HG03135 (cell line): ENCODE data around the gene PSAP.
A peak's percentile ranks its signal among the peaks of the same experiment; 100 is the strongest.

Experiments used
- ATAC-seq: cut with Tn5 transposase; IDR thresholded peaks from one replicate; pipeline ENCODE4 v1.9.1; 2021; ENCODE audit warnings: mild to moderate bottlenecking, moderate library complexity; ENCODE audit not compliant: unreplicated experiment

The PSAP gene

GRCh38 chr10:71789871-71790270 lies 61.2 kb downstream of the PSAP start:
- ATAC-seq: no peak

DNA sequence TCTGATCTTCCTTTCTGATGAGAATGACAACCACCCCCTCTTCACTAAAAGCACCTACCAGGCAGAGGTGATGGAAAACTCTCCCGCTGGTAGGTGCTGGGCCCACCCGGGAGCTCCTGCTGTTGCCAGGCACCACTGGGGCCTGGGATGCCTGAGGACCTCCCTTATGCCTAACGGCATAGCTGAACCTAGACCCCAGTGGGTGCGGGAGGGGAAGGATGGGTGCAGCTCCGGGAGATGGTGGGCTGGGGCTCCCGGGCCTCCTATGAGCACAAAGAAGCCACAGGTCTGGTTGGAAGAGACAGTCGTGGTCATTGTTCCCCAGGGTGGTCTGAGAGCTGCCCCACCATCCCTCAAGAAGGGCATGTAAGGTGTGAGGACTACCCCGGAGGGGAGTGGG lies 62.1 kb downstream of the PSAP start:
- no peak for ATAC-seq

GRCh38 chr10:71784679-71785272 lies 66.3 kb downstream of the PSAP start:
- ATAC-seq: no peak

DNA sequence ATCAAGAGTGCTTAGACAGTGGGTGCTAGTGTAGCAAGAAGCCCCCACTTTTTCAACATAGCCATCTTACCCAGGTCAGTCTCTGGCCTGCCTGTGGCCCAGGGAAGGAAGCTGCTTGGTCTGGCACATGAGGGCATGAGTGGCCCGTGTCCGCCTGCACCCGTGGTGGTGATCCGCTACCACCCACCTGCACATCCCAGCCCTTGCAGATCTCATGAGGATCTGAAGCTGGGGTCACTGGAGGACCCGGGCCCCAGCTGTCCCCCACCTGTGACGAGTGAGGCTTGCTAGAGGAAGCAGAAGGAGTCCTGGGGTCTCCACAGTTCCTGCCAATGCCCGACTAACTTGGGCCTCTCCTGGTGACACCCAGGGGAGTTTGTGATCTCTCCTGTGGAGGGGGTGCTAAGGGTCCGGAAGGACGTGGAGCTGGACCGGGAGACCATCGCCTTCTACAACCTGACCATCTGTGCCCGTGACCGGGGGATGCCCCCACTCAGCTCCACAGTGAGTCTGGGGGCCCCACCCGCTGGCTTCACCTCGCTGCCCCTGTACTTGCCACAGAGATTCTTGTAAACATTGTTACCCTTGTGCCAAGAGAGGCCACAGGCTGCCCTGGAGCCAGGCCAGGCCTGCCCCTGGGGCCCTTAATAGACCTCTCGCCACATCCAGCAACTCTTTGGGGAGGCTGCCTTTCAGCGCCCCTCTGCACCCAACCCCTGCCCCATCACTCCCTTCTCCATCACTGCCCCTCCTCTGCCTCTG lies 67.0 kb downstream of the PSAP start:
- ATAC-seq: no peak

DNA sequence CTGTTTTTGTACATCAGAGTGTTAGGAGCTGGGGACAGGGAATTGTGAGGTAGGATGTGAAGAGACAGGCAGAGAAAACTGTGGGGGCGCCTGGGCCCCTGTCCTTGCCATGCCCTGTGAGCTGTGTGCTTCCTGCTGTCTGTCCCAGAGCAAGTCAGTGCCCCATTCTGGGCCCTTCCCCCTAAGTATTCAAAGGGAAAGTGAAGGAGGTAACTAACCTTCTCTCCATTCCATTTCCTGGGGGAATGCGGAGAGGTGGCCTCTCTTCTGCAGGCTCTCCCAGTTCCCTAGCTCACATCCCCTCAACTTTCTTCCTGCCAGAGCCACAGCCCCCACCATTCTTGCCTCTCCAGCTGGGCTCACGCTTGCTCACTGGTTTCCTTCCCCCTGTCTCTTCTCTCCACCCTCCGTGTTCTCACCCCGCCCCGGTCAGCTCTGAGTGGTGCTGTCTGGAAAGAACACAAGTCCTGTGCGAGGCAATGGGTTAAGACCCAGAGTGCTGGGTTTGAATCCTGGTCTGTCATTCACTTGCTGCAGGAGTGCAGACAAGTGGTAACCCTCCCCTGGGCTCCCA lies 68.0 kb downstream of the PSAP start:
- ATAC-seq: no peak

GRCh38 chr10:71782221-71782916 lies 68.7 kb downstream of the PSAP start:
- ATAC-seq: no peak

GRCh38 chr10:71780719-71781118 lies 70.3 kb downstream of the PSAP start:
- no peak for ATAC-seq

- no peak for ATAC-seq
Observed at GRCh38 chr10:71780156-71780555, 70.9 kb downstream of the PSAP start.

- ATAC-seq: no peak
Observed at GRCh38 chr10:71779641-71780040, 71.4 kb downstream of the PSAP start.

DNA sequence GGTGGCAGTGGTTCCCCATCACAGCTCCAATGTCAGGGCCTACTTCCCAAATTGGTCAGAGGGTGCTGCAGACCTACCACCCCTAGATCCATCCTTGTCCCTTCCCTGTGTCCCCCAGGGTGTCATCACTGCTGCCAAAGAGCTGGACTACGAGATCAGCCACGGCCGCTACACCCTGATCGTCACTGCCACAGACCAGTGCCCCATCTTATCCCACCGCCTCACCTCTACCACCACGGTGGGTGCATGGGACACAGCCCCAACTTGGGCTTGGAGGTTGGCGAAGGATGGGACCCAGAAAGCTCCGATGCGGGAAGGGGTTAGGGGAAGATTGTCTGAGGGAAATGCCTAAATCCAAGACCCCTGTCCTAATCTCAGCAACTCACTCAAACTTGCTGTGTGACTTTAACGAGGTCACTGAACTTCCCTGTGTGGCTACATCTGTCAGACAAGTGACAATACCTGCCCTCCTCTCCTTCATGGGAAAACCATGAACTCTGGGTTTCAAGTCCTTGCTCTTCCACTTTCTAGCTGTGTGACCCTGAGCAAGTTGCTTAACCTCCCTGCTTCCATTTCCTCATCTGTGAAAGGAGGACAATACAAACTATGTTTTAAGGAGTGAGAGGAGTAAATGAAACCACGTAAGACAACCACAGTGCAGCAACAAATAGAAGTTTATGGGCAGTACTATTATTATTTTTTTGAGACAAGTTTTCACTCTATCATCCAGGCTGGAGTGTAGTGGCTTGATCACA lies 72.8 kb downstream of the PSAP start:
- ATAC-seq: no peak

DNA sequence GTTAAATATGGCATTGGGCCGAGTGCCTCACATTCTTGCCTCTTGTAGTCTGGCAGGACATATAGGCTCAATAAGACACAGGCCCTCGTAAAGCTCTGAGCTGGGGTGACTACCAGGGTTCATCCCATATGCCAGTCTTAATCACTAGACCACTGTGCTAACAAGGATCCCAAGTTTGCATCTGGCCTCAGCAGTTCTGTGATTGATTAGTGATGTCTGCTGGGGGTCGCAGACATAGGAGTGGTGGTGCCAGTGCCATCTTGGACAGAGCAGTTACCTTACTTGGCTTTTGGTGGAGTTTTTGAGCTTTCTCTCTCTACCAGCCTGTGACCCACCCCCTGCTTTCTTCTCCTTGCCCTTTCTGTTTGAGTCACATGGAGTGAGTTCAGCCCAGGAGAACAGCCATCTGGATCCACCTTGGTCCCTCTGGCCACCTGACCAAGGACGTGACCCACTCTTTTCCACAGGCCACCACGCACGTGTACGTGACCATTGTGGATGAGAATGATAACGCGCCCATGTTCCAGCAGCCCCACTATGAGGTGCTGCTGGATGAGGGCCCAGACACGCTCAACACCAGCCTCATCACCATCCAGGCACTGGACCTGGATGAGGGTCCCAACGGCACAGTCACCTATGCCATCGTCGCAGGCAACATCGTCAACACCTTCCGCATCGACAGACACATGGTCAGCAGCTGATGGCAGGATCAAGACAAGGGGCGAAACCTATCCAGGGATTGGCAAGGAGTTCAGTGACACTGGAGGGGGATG lies 73.7 kb downstream of the PSAP start:
- no peak for ATAC-seq

- no peak for ATAC-seq
Observed at GRCh38 chr10:71776481-71776925, 74.5 kb downstream of the PSAP start.

DNA sequence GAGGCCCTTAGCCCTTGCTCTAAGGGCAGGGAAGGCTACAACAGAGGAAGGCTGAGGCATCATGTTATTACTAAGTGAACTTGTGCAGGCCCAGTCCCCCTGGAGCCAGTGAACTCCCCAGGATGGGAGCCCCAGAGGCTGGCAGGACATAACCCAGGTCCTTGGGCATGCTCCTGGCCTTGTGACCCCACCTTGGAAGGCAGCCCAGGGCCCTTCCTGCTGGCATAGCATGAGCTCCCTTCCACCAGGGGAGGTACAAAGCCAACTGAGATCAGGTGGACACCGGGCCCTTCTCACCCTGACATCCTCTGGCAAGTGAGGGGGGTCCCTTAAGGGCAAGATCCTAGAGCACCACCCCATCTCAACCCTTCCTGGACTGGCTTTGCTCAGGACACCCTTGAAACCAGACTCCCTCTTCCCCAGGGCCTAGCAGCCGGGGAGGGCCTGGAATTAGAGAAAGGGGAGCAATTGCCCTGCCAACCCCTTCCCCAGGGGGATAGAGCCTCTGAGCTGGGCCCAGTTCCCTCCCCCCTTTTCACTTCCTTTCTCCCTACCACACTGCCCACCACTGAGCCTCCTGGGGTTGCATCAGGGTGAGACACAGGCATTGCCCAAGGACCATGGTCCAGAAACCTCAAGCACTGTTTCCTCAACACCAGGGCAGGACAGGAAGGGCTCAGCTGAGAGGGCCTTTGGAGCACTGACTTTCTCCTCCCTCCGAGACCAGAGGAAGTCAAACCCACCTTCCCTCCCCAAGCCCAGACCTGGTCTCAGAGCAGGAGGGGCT lies 75.9 kb downstream of the PSAP start:
- no peak for ATAC-seq

- ATAC-seq: peak; percentile 55
Observed at GRCh38 chr10:71773221-71773971, 77.7 kb downstream of the PSAP start, which contains the start of gene VSIR. VSIR (minus strand) TSS chr10:71773520; CDS start chr10:71773439, 81 bp downstream.

DNA sequence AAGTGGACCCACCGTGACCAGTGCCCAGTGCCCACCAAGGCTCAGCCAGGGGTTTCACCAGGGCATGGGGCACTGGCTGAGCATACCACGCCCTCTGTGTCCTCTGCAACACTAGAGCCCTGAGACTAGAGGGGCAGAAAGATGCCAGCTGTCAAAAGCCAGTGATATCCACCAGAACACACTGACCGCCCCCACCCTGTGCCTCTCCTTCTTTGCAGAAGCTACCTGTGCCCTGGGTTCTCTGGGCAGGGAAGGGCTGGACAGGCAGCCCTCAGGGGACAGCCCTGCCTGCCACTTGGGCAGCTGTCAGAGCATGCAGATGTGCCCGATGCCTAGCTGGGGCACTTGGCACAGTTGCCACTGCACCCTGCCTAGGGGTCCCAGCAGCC lies 78.2 kb downstream of the PSAP start:
- ATAC-seq: no peak

DNA sequence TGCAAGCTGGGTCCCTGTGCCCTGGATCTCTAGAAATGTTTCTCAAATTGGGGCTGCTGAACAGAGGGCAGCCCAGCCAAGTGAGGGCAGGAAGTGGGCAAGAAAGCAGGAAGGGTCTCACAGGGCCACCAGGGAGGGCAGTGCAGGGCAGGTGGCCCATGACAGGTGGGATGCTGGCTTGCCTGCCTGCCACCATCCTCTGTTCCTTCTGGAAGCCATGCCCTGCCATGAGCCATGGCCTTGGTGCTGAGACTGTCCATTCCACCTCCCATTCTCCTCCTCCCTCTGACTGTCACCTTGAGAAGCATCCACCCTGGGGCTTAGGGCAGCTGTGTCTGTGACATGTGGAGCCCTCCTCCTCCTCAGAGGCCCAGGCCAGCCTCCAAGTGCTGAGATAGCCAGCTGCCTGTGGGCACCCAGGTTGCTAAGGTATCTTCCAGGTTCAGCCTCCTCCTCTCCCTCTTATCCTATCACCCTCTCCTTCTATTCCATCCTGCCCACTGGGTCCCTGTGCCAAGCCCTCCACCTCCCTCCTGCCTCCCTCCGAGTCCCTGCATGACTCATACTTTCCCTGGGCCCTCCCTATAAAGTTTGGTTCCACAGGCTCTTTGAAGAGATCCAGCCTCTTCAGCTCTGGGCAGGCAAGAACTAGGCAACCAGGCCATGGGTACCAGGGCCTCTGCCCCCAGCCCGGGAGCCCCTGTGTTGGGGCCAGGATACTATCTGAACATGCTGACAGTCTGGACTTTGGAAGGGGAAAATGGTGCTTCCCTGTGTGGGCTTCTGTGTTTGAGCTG lies 79.0 kb downstream of the PSAP start:
- ATAC-seq: no peak

DNA sequence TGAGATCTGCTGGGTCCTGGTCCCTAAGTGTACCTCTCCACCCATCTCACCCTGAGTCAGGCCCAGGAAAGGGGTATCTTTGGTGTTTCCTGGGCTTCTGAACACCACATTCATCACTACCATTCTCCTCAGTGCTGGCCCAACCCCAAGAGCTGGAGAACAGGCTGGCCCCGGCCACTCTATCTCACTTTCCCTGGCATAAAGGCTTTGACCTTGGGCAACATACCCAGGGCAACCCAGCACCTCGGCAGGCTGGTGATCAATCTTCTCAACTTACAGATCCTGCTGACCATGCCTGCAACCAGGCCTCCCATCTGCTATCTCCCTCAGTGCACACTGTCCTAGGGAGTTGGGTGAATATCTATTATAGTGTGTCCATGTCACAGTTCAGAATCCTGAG lies 79.8 kb downstream of the PSAP start:
- no peak for ATAC-seq

- ATAC-seq: no peak
Observed at GRCh38 chr10:71770789-71771188, 80.3 kb downstream of the PSAP start.
